ENCODE measurements around the gene MRPS27. TPM values are rescaled to one million over a fixed set of nuclear protein-coding genes. Genes with fewer than 3 reads are reported as not detected.

Gene MRPS27
- total and polyA plus RNA-seq, 10 donors = 23.5 to 55.5 (median 42.6) TPM

GRCh38 chr5:72313141-72313540 lies 6.9 kb downstream of the MRPS27 start:
- H3K27me3 ChIP-seq (replicated peaks in 1 of 7) = no peaks in the 10 kb centered on the region
- no peak for DNase-seq
- intact Hi-C loops (cut with DNase I; ENCODE audit: low total_unique reads) = no loop called here
- peaks cover 0 to 65% (median 37%) of the 10 kb centered on the region in 6 donors for H3K36me3 ChIP-seq
- no peak for TF ChIP-seq POLR2AphosphoS5 (IDR thresholded peaks at IDR 0.05)
- no peak for TF ChIP-seq CTCF (IDR thresholded peaks at IDR 0.05 in 8 of 11, conservative IDR thresholded peaks at IDR 0.05 in 3 of 11)
- TF ChIP-seq POLR2A (IDR thresholded peaks at IDR 0.05) = no peak
- 94 to 100% (median 98%) methylated on average over 1 of the region's 1 CpG for WGBS, 5 donors
- no peak overlapping the region for H3K4me3 ChIP-seq
- peaks cover 0 to 54% (median 26%) of the 10 kb centered on the region in 6 donors for H3K4me1 ChIP-seq
- H3K27ac ChIP-seq = no peak overlapping the region
- no peaks in the 10 kb centered on the region for H3K9me3 ChIP-seq

- no peaks in the 10 kb centered on the region for H3K9me3 ChIP-seq
- H3K27me3 ChIP-seq (replicated peaks in 1 of 7) = no peaks in the 10 kb centered on the region
- peaks cover 0 to 50% (median 35%) of the 10 kb centered on the region in 6 donors for H3K36me3 ChIP-seq
- WGBS, 5 donors = 66 to 82% (median 76%) methylated on average over 6 of the region's 6 CpGs
- intact Hi-C loops (cut with DNase I; ENCODE audit: low total_unique reads) = loop anchor here (10.0 kb wide), 2 partner anchors 174 to 524 kb away; no protein-coding TSS in a partner anchor
- no peak for DNase-seq
- TF ChIP-seq CTCF (IDR thresholded peaks at IDR 0.05 in 8 of 11, conservative IDR thresholded peaks at IDR 0.05 in 3 of 11) (no peak), POLR2A (IDR thresholded peaks at IDR 0.05) (no peak), POLR2AphosphoS5 (IDR thresholded peaks at IDR 0.05) (no peak)
- peak overlapping the region in 7 of 8 donors; percentile 89 to 97 (median 96) for H3K27ac ChIP-seq
- H3K4me3 ChIP-seq = peak overlapping the region in 3 of 8 donors; percentile 75 to 90 (median 76)
- H3K4me1 ChIP-seq = peaks cover 0 to 50% (median 24%) of the 10 kb centered on the region in 6 donors
These were observed 11.2 kb downstream of the MRPS27 start for GRCh38 chr5:72308853-72309191.

- WGBS, 5 donors = 1 to 3% (median 2%) methylated on average over 43 to 76 of the region's 76 CpGs
- intact Hi-C loops (cut with DNase I; ENCODE audit: low total_unique reads) = loop anchor here (10.0 kb wide), 2 partner anchors 173 to 523 kb away; no protein-coding TSS in a partner anchor
- TF ChIP-seq POLR2A (IDR thresholded peaks at IDR 0.05) (peak; percentile 62 to 96 (median 63)), POLR2AphosphoS5 (IDR thresholded peaks at IDR 0.05) (peak; percentile 98 to 100 (median 98)), CTCF (IDR thresholded peaks at IDR 0.05 in 8 of 11, conservative IDR thresholded peaks at IDR 0.05 in 3 of 11) (peak; percentile 74 to 97 (median 94))
- peak overlapping the region; percentile 89 to 97 (median 96) for H3K27ac ChIP-seq
- H3K4me3 ChIP-seq = peak overlapping the region; percentile 68 to 90 (median 72)
- H3K36me3 ChIP-seq = peaks cover 0 to 44% (median 31%) of the 10 kb centered on the region in 6 donors
- no peaks in the 10 kb centered on the region for H3K9me3 ChIP-seq
- H3K27me3 ChIP-seq (replicated peaks in 1 of 7) = no peaks in the 10 kb centered on the region
- peaks cover 0 to 47% (median 24%) of the 10 kb centered on the region in 6 donors for H3K4me1 ChIP-seq
- peak; percentile 98 for DNase-seq
These were observed 11.8 kb downstream of the MRPS27 start for GRCh38 chr5:72307968-72308852.

GRCh38 chr5:72307573-72307967 lies 12.5 kb downstream of the MRPS27 start:
- Histone ChIP-seq H3K27ac (peak overlapping the region; percentile 89 to 97 (median 96)), H3K27me3 (replicated peaks in 1 of 7) (no peaks in the 10 kb centered on the region), H3K4me3 (peak overlapping the region; percentile 68 to 90 (median 72)), H3K9me3 (no peaks in the 10 kb centered on the region), H3K36me3 (peaks cover 0 to 37% (median 25%) of the 10 kb centered on the region in 6 donors), H3K4me1 (peaks cover 0 to 48% (median 24%) of the 10 kb centered on the region in 6 donors)
- intact Hi-C loops (cut with DNase I; ENCODE audit: low total_unique reads) = loop anchor here (10.0 kb wide), 2 partner anchors 173 to 523 kb away; no protein-coding TSS in a partner anchor
- TF ChIP-seq POLR2AphosphoS5 (IDR thresholded peaks at IDR 0.05) (no peak), POLR2A (IDR thresholded peaks at IDR 0.05) (no peak), CTCF (IDR thresholded peaks at IDR 0.05 in 8 of 11, conservative IDR thresholded peaks at IDR 0.05 in 3 of 11) (no peak)
- 3 to 7% (median 4%) methylated on average over 8 of the region's 8 CpGs for WGBS, 5 donors
- DNase-seq = no peak

All from spleen (tissue), 11 donors.